Amniotic stem cell (primary cell): ENCODE data around the gene HCN2.

ENCODE experiments used
- DNase-seq: peaks from one replicate; lab custom pipeline; 2025; lab: John Stamatoyannopoulos, UW

Gene HCN2

GRCh38 chr19:571566-571974 lies 18.1 kb upstream of the HCN2 start:
- peak; percentile 25 for DNase-seq

- DNase-seq: peak; percentile 95
Observed at GRCh38 chr19:572140-572742, 17.4 kb upstream of the HCN2 start, which contains the start of gene BSG. Gene BSG (plus strand): TSS chr19:572596. CDS start chr19:572635, 39 bp downstream.

GRCh38 chr19:572743-573518 lies 16.8 kb upstream of the HCN2 start:
- DNase-seq: no peak

GRCh38 chr19:573519-573825 lies 16.2 kb upstream of the HCN2 start:
- no peak for DNase-seq

- no peak for DNase-seq
Observed at GRCh38 chr19:574658-575526, 14.8 kb upstream of the HCN2 start.

- no peak for DNase-seq
Observed at GRCh38 chr19:575527-576506, 13.9 kb upstream of the HCN2 start.

GRCh38 chr19:576768-577438 lies 12.8 kb upstream of the HCN2 start:
- DNase-seq: no peak

GRCh38 chr19:577439-578392 lies 12.0 kb upstream of the HCN2 start:
- DNase-seq: no peak

- DNase-seq: no peak
Observed at GRCh38 chr19:579111-579841, 10.4 kb upstream of the HCN2 start.

GRCh38 chr19:579842-580155 lies 9.9 kb upstream of the HCN2 start:
- DNase-seq: no peak

- DNase-seq: no peak
Observed at GRCh38 chr19:580274-580835, 9.3 kb upstream of the HCN2 start.

- DNase-seq: no peak
Observed at GRCh38 chr19:581399-582111, 8.1 kb upstream of the HCN2 start.

GRCh38 chr19:582497-583197 lies 7.0 kb upstream of the HCN2 start:
- DNase-seq: no peak

- no peak for DNase-seq
Observed at GRCh38 chr19:583198-583967, 6.3 kb upstream of the HCN2 start.

GRCh38 chr19:583968-584239 lies 5.8 kb upstream of the HCN2 start:
- DNase-seq: no peak

GRCh38 chr19:584240-585001 lies 5.3 kb upstream of the HCN2 start:
- DNase-seq: no peak
